Neuronal stem cell (in vitro differentiated cells): ENCODE data around the gene TSPAN4.

Source experiments
- DNase-seq: peaks from one replicate; pipeline ENCODE4 v3.0.0-alpha.2; 2013; ENCODE audit warnings: low spot score
- H2AFZ ChIP-seq: one replicate; pipeline ENCODE4 v1.6.1; 2013; ENCODE audit warnings: mild to moderate bottlenecking, low read length, inconsistent platforms
- H2AK5ac ChIP-seq: 2 replicates; pipeline ENCODE4 v1.6.1; 2013; ENCODE audit warnings: low read depth, mild to moderate bottlenecking, inconsistent platforms, low read length, moderate library complexity, mixed read lengths
- H2BK120ac ChIP-seq: 2 replicates; pipeline ENCODE4 v1.6.1; 2013; ENCODE audit warnings: low read depth, mild to moderate bottlenecking, inconsistent platforms, low read length, moderate library complexity, mixed read lengths
- H2BK12ac ChIP-seq: one replicate; pipeline ENCODE4 v1.6.1; 2013; ENCODE audit warnings: low read length, inconsistent platforms
- H2BK15ac ChIP-seq: 2 replicates; pipeline ENCODE4 v1.6.1; 2013; ENCODE audit warnings: mild to moderate bottlenecking, low read length, inconsistent platforms, mixed read lengths
- H2BK5ac ChIP-seq: one replicate; pipeline ENCODE4 v1.6.1; 2013; ENCODE audit warnings: inconsistent platforms, mild to moderate bottlenecking, low read length, moderate library complexity
- H3K14ac ChIP-seq: one replicate; pipeline ENCODE4 v1.6.1; 2013; ENCODE audit warnings: low read length, inconsistent platforms
- H3K18ac ChIP-seq: 2 replicates; pipeline ENCODE4 v1.6.1; 2013; ENCODE audit warnings: low read length, inconsistent platforms
- H3K23ac ChIP-seq: 2 replicates; pipeline ENCODE4 v1.6.1; 2013; ENCODE audit warnings: low read depth, mild to moderate bottlenecking, mixed read lengths, low read length, inconsistent platforms; ENCODE audit not compliant: poor library complexity
- H3K27ac ChIP-seq: replicated peaks from 3 replicates; pipeline ENCODE4 v1.5.1; 2013; ENCODE audit warnings: low read length, inconsistent platforms
- H3K27me3 ChIP-seq, 3 experiments: 2 replicates each; pipeline ENCODE4 v1.6.1; 2013; ENCODE audit warnings: low read length in 3 of 3, mild to moderate bottlenecking in 2 of 3, inconsistent platforms in 1 of 3, low read depth in 1 of 3, mixed read lengths in 1 of 3, moderate library complexity in 1 of 3; ENCODE audit not compliant: control insufficient read depth in 3 of 3, insufficient read depth in 3 of 3
- H3K36me3 ChIP-seq, 2 donors: replicated peaks in 1 of 2; 2 replicates each; pipeline ENCODE4 v1.6.1; 2013; ENCODE audit warnings: low read length in 2 of 2; ENCODE audit not compliant: control insufficient read depth in 2 of 2, insufficient read depth in 2 of 2
- H3K4ac ChIP-seq: 2 replicates; pipeline ENCODE4 v1.6.1; 2013; ENCODE audit warnings: inconsistent platforms, mild to moderate bottlenecking, low read length, moderate library complexity
- H3K4me1 ChIP-seq, 2 donors: 1 replicate in 1 of 2; 2 replicates in 1 of 2; pipeline ENCODE4 v1.6.1; 2013; ENCODE audit warnings: low read length in 2 of 2, low read depth in 1 of 2; ENCODE audit not compliant: control insufficient read depth in 2 of 2, insufficient read depth in 1 of 2
- H3K4me2 ChIP-seq: one replicate; pipeline ENCODE4 v1.6.1; 2013; ENCODE audit warnings: mild to moderate bottlenecking, low read length, inconsistent platforms; ENCODE audit not compliant: insufficient read depth, poor library complexity, severe bottlenecking
- H3K4me3 ChIP-seq, 2 donors: 2 replicates each; pipeline ENCODE4 v1.5.1; 2013; ENCODE audit warnings: low read length in 2 of 2, mild to moderate bottlenecking in 2 of 2, inconsistent platforms in 1 of 2, moderate library complexity in 1 of 2
- H3K79me1 ChIP-seq: one replicate; pipeline ENCODE4 v1.6.1; 2013; ENCODE audit warnings: low read depth, mild to moderate bottlenecking, inconsistent platforms, low read length, moderate library complexity
- H3K9ac ChIP-seq: one replicate; pipeline ENCODE4 v1.6.1; 2013; ENCODE audit warnings: mild to moderate bottlenecking, low read depth, low read length, inconsistent platforms; ENCODE audit not compliant: poor library complexity
- H3K9me3 ChIP-seq, 2 donors: replicated peaks in 1 of 2; 2 replicates each; pipeline versions ENCODE3 to v1.6.1; 2013; ENCODE audit warnings: low read length in 2 of 2, mild to moderate bottlenecking in 2 of 2, inconsistent platforms in 1 of 2, low read depth in 1 of 2, mixed read lengths in 1 of 2, moderate library complexity in 1 of 2; ENCODE audit not compliant: control insufficient read depth in 2 of 2, insufficient read depth in 1 of 2
- H4K8ac ChIP-seq: one replicate; pipeline ENCODE4 v1.6.1; 2013; ENCODE audit warnings: low read depth, mild to moderate bottlenecking, inconsistent platforms, low read length, moderate library complexity
- H4K91ac ChIP-seq: one replicate; pipeline ENCODE4 v1.6.1; 2013; ENCODE audit warnings: low read length, low read depth, mild to moderate bottlenecking, inconsistent platforms; ENCODE audit not compliant: poor library complexity
- WGBS, 2 donors: extraction: QIAGEN DNeasy Blood & Tissue Kit; methylation state at CpG; one replicate each; pipeline ENCODE4 v1.1.7; 2013; ENCODE audit warnings: missing lambda C conversion rate in 2 of 2, mixed read lengths in 1 of 2; ENCODE audit not compliant: insufficient read length in 2 of 2, insufficient replicate concordance in 1 of 2; ENCODE audit errors: extremely low coverage in 2 of 2; 5-methylcytosine and 5-hydroxymethylcytosine counted together

TSPAN4 gene

DNA sequence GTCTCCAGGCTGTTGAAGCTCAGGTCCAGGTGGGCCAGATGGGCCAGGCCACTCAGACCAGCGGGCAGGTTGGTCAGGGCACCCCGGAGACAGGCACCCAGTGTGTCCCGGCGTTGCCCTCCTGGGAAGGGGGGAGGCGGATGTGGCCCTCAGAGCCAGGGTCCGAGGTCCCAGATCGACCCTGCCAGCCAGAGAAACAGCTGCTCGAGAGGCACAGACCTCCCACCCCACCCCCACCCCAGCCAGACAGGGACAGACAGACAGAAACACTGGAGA lies 39.2 kb upstream of the TSPAN4 start:
- WGBS, 2 donors: no CpG with 5 or more reads among the region's 8 CpGs
- H3K9me3 ChIP-seq: no peaks in the 10 kb centered on the region
- H3K4me1 ChIP-seq: peaks cover 14 to 20% of the 10 kb centered on the region in 2 donors
- H3K36me3 ChIP-seq: peaks cover 23 to 50% of the 10 kb centered on the region in 2 donors
- H2AK5ac ChIP-seq: peak overlapping the region; percentile 63
- peak overlapping the region; percentile 88 for H3K9ac ChIP-seq
- peak overlapping the region; percentile 65 for H3K23ac ChIP-seq
- peak overlapping the region; percentile 98 for H2BK5ac ChIP-seq
- no peak overlapping the region for H4K8ac ChIP-seq
- peak overlapping the region; percentile 35 to 58 for H3K4me3 ChIP-seq
- no peak overlapping the region for H2BK12ac ChIP-seq
- H3K27ac ChIP-seq: no peak overlapping the region
- H2BK120ac ChIP-seq: no peak overlapping the region
- H3K27me3 ChIP-seq: no peaks in the 10 kb centered on the region
- no peak overlapping the region for H2AFZ ChIP-seq
- H4K91ac ChIP-seq: no peak overlapping the region
- peak overlapping the region; percentile 67 for H2BK15ac ChIP-seq
- no peak overlapping the region for H3K4ac ChIP-seq
- no peak overlapping the region for H3K4me2 ChIP-seq
- H3K14ac ChIP-seq: no peak overlapping the region
- no peak for DNase-seq
- H3K18ac ChIP-seq: peak overlapping the region; percentile 57
- H3K79me1 ChIP-seq: peaks cover 17% of the 10 kb centered on the region

DNA sequence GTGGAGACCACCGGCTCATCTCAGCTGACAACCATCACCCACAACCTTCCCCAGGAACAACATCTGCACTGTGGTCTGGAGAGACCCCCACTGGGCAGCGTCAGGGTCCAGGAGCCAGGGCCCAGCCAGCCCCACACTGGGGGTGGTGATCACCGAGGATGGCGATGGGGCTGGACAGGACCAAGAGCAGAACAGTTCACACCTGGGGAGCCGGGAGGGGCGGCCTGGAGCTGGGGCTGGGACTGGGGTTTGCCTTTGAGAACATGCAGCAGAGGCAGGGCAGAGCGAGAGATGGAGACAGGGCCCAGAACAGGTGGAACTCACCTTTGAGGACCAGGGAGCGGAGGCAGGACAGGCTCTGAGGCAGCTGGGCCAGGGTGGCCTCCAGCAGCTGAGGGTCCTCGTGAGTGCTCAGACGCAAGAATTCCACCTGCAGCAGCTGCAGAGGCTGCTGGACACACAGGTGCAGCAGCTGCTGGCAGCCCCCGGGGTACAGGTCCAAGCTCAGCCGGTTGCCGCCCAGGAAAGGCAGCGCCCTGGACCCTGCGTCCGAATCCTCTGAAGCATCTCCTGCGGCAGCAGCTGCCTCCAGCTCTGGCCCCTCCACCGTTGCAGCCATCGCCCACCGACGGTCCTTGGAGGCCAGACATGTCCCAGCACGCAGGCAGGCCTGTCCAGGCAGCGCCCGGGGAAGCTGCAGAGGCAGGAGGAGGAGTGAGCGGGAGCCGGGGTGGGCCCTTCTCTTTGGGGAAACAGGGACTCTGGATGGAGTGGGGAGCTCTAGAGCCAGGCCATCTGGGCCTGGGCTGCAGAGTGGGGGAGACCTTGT lies 38.7 kb upstream of the TSPAN4 start:
- Histone ChIP-seq H3K14ac (peak overlapping the region; percentile 21), H2AK5ac (peak overlapping the region; percentile 90), H3K9me3 (no peaks in the 10 kb centered on the region), H4K91ac (peak overlapping the region; percentile 25), H3K36me3 (peaks cover 23 to 48% of the 10 kb centered on the region in 2 donors), H3K18ac (peak overlapping the region; percentile 92), H3K4me1 (peaks cover 18 to 22% of the 10 kb centered on the region in 2 donors), H3K4me3 (peak overlapping the region; percentile 58 to 80), H3K9ac (peak overlapping the region; percentile 88), H3K4ac (peak overlapping the region; percentile 17), H2BK12ac (peak overlapping the region; percentile 16), H2BK120ac (no peak overlapping the region), H2BK15ac (peak overlapping the region; percentile 91), H4K8ac (no peak overlapping the region), H3K27me3 (no peaks in the 10 kb centered on the region), H3K79me1 (peaks cover 20% of the 10 kb centered on the region), H3K27ac (no peak overlapping the region), H3K23ac (peak overlapping the region; percentile 20), H2AFZ (no peak overlapping the region), H2BK5ac (peak overlapping the region; percentile 98), H3K4me2 (peak overlapping the region; percentile 91)
- no peak for DNase-seq
- WGBS, 2 donors: no CpG with 5 or more reads among the region's 26 CpGs

GRCh38 chr11:804599-804964 lies 38.1 kb upstream of the TSPAN4 start:
- Histone ChIP-seq H3K27ac (peak overlapping the region; percentile 44), H2BK15ac (peak overlapping the region; percentile 91), H3K23ac (peak overlapping the region; percentile 5), H3K14ac (peak overlapping the region; percentile 82), H4K8ac (no peak overlapping the region), H3K18ac (peak overlapping the region; percentile 92), H2AK5ac (peak overlapping the region; percentile 90), H2BK12ac (peak overlapping the region; percentile 3), H3K27me3 (no peaks in the 10 kb centered on the region), H3K4me1 (peaks cover 18 to 22% of the 10 kb centered on the region in 2 donors), H3K4ac (peak overlapping the region; percentile 17), H3K9me3 (no peaks in the 10 kb centered on the region), H3K36me3 (peaks cover 23 to 42% of the 10 kb centered on the region in 2 donors), H3K79me1 (peaks cover 22% of the 10 kb centered on the region), H2BK120ac (no peak overlapping the region), H3K4me2 (peak overlapping the region; percentile 91), H2BK5ac (peak overlapping the region; percentile 98), H2AFZ (peak overlapping the region; percentile 65), H4K91ac (no peak overlapping the region), H3K4me3 (peak overlapping the region; percentile 58 to 80), H3K9ac (peak overlapping the region; percentile 88)
- WGBS, 2 donors: no CpG with 5 or more reads among the region's 18 CpGs
- DNase-seq: no peak

GRCh38 chr11:808427-809286 lies 34.0 kb upstream of the TSPAN4 start:
- Histone ChIP-seq H3K27ac (peak overlapping the region; percentile 52), H4K91ac (no peak overlapping the region), H3K79me1 (peaks cover 22% of the 10 kb centered on the region), H2AFZ (peak overlapping the region; percentile 99), H3K23ac (no peak overlapping the region), H3K4ac (no peak overlapping the region), H3K27me3 (no peaks in the 10 kb centered on the region), H3K4me3 (peak overlapping the region; percentile 82 to 89), H4K8ac (no peak overlapping the region), H3K14ac (peak overlapping the region; percentile 72), H2BK15ac (no peak overlapping the region), H2BK5ac (peak overlapping the region; percentile 89), H3K9me3 (no peaks in the 10 kb centered on the region), H2BK120ac (no peak overlapping the region), H3K9ac (peak overlapping the region; percentile 98), H3K4me2 (peak overlapping the region; percentile 96), H2BK12ac (peak overlapping the region; percentile 36), H3K36me3 (peaks cover 28 to 31% of the 10 kb centered on the region in 2 donors), H3K4me1 (peaks cover 20 to 33% of the 10 kb centered on the region in 2 donors), H2AK5ac (peak overlapping the region; percentile 9), H3K18ac (peak overlapping the region; percentile 90)
- no peak for DNase-seq
- no CpG with 5 or more reads among the region's 36 CpGs for WGBS, 2 donors
